Parietal lobe (tissue), 2 donors: ENCODE results near the gene CRB1. TPM values are rescaled to one million over a fixed set of nuclear protein-coding genes. Genes with fewer than 3 reads are reported as not detected.

Experiments
- small RNA-seq: library from RNA; depleted of rRNA; stranded (forward); fragments of <200 nt; gene quantifications from one replicate; pipeline ENCODE3, GENCODE V24; 2014; ENCODE audit warnings: low replicate concordance
- total RNA-seq: library from RNA; depleted of rRNA; stranded (reverse); fragments of >200 nt; gene quantifications from one replicate; pipeline ENCODE4 v1.2.3, GENCODE V29; 2014

CRB1 gene
- 58.2 TPM for total RNA-seq

GRCh38 chr1:197268012-197268411 is at the start of gene CRB1:
TSS of gene CRB1 (plus strand) at chr1:197268252. CDS start at chr1:197268413, 161 bp downstream.

Small RNA genes within 50 kb of the gene (small RNA-seq; reads per million reads assigned to genes)
- not detected for gene MRPS21P3

Other genes with a start within 250 kb of the CRB1 start
- not detected for gene F13B, start 201.0 kb upstream of the CRB1 start, total RNA-seq
- 16.6 TPM for gene ASPM, start 121.6 kb upstream of the CRB1 start, total RNA-seq
- 62.6 TPM for gene ZBTB41, start 67.0 kb upstream of the CRB1 start, total RNA-seq